ENCODE measurements around the gene CST1.

GRCh38 chr20:23705895-23706294 is 44.8 kb downstream of the CST1 start:
- TF ChIP-seq ZBTB7A (IDR thresholded peaks at IDR 0.05; ENCODE audit: low read depth) (no peak), MAX (IDR thresholded peaks at IDR 0.05) (no peak), NFIC (IDR thresholded peaks at IDR 0.05) (no peak), FOXM1 (IDR thresholded peaks at IDR 0.05; ENCODE audit: borderline replicate concordance, low read depth) (no peak), TAF1 (IDR thresholded peaks at IDR 0.05; ENCODE audit: low read depth) (no peak), YY1 (IDR thresholded peaks at IDR 0.05; ENCODE audit: low read depth) (no peak)
- TF ChIP-seq, protein P1, sequence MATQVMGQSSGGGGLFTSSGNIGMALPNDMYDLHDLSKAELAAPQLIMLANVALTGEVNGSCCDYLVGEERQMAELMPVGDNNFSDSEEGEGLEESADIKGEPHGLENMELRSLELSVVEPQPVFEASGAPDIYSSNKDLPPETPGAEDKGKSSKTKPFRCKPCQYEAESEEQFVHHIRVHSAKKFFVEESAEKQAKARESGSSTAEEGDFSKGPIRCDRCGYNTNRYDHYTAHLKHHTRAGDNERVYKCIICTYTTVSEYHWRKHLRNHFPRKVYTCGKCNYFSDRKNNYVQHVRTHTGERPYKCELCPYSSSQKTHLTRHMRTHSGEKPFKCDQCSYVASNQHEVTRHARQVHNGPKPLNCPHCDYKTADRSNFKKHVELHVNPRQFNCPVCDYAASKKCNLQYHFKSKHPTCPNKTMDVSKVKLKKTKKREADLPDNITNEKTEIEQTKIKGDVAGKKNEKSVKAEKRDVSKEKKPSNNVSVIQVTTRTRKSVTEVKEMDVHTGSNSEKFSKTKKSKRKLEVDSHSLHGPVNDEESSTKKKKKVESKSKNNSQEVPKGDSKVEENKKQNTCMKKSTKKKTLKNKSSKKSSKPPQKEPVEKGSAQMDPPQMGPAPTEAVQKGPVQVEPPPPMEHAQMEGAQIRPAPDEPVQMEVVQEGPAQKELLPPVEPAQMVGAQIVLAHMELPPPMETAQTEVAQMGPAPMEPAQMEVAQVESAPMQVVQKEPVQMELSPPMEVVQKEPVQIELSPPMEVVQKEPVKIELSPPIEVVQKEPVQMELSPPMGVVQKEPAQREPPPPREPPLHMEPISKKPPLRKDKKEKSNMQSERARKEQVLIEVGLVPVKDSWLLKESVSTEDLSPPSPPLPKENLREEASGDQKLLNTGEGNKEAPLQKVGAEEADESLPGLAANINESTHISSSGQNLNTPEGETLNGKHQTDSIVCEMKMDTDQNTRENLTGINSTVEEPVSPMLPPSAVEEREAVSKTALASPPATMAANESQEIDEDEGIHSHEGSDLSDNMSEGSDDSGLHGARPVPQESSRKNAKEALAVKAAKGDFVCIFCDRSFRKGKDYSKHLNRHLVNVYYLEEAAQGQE (IDR thresholded peaks at IDR 0.05; ENCODE audit: low read depth), result no peak

All from Ishikawa (cell line).